GM19238 (cell line): ENCODE data around the gene CCR3.
A peak's percentile ranks its signal among the peaks of the same experiment; 100 is the strongest.

Experiments
- DNase-seq: peaks from one replicate; pipeline ENCODE4 v3.0.0; 2011; ENCODE audit warnings: low spot score; ENCODE audit not compliant: insufficient read length

The CCR3 gene

GRCh38 chr3:46272028-46272451 lies 29.8 kb downstream of the CCR3 start:
- DNase-seq: no peak

- DNase-seq: peak; percentile 39
These were observed 34.3 kb downstream of the CCR3 start for GRCh38 chr3:46276497-46277099.

GRCh38 chr3:46277476-46277875 lies 35.2 kb downstream of the CCR3 start:
- no peak for DNase-seq

GRCh38 chr3:46278816-46279672 lies 36.8 kb downstream of the CCR3 start:
- no peak for DNase-seq

- no peak for DNase-seq
These were observed 38.0 kb downstream of the CCR3 start for GRCh38 chr3:46280105-46280797.

GRCh38 chr3:46281551-46281950 lies 39.3 kb downstream of the CCR3 start:
- DNase-seq: no peak

- no peak for DNase-seq
These were observed 39.8 kb downstream of the CCR3 start for GRCh38 chr3:46282041-46282440.

GRCh38 chr3:46282696-46283095 lies 40.4 kb downstream of the CCR3 start:
- no peak for DNase-seq

- DNase-seq: no peak
These were observed 41.7 kb downstream of the CCR3 start for GRCh38 chr3:46283881-46284450.

GRCh38 chr3:46284981-46285683 lies 42.9 kb downstream of the CCR3 start:
- DNase-seq: no peak

- DNase-seq: no peak
These were observed 43.8 kb downstream of the CCR3 start for GRCh38 chr3:46285931-46286619.

GRCh38 chr3:46286947-46287565 lies 44.8 kb downstream of the CCR3 start:
- no peak for DNase-seq

GRCh38 chr3:46289551-46289950 lies 47.3 kb downstream of the CCR3 start:
- no peak for DNase-seq

- DNase-seq: no peak
These were observed 47.7 kb downstream of the CCR3 start for GRCh38 chr3:46289966-46290365.

GRCh38 chr3:46291046-46291445 lies 48.8 kb downstream of the CCR3 start:
- DNase-seq: no peak

- DNase-seq: no peak
These were observed 50.9 kb downstream of the CCR3 start for GRCh38 chr3:46293035-46293724.

GRCh38 chr3:46293991-46294833 lies 52.0 kb downstream of the CCR3 start:
- DNase-seq: peak; percentile 19

GRCh38 chr3:46296826-46297225 lies 54.6 kb downstream of the CCR3 start:
- DNase-seq: no peak
